B cell (primary cell): ENCODE measurements around the gene UTP15. TPM values are rescaled to one million over a fixed set of nuclear protein-coding genes. Genes with fewer than 3 reads are reported as not detected.

Experiments
- ATAC-seq: fragments of 200-7000 bp; cut with Tn5 transposase; one replicate; pipeline ENCODE4 v1.10.0; 2021; ENCODE audit warnings: low read depth, mild to moderate bottlenecking, moderate number of reproducible peaks, moderate library complexity
- CTCF ChIA-PET: fragments of 350-600 bp; sonication (Branson Sonifier 250); formaldehyde crosslinking; loops from one replicate; lab custom pipeline; 2021; ENCODE audit warnings: antibody characterized with exemption, inconsistent platforms; lab: Charles Lee
- POLR2A ChIA-PET: fragments of 350-600 bp; sonication (Branson Sonifier 250); formaldehyde crosslinking; loops from one replicate; lab custom pipeline; 2021; ENCODE audit warnings: antibody characterized with exemption; lab: Charles Lee
- DNase-seq: peaks from one replicate; pipeline ENCODE4 v3.0.0; 2013
- H2AFZ ChIP-seq: 2 replicates; pipeline ENCODE4 v1.6.1; 2012; ENCODE audit warnings: mild to moderate bottlenecking, low read depth, low read length; ENCODE audit not compliant: insufficient read depth, poor library complexity, severe bottlenecking
- H3K27ac ChIP-seq, 2 donors: 1 replicate in 1 of 2; 2 replicates in 1 of 2; pipeline ENCODE4 v1.5.1; 2012 to 2013; ENCODE audit warnings: low read length in 2 of 2, mild to moderate bottlenecking in 2 of 2, moderate library complexity in 1 of 2
- H3K27me3 ChIP-seq, 4 experiments: fragments of 200-600 bp in 1 of 4; sonication (generic) in 1 of 4; replicated peaks in 1 of 4; 1 replicate in 2 of 4; 2 replicates in 2 of 4; pipeline versions ENCODE4 v1.6.1 to v1.7.0; 2013 to 2016; ENCODE audit warnings: low read length in 3 of 4, mild to moderate bottlenecking in 2 of 4, mixed read lengths in 1 of 4, moderate library complexity in 1 of 4; ENCODE audit not compliant: insufficient read depth in 4 of 4, control insufficient read depth in 3 of 4; ENCODE audit errors: control extremely low read depth in 1 of 4
- H3K36me3 ChIP-seq, 2 experiments: replicated peaks in 1 of 2; 1 replicate in 1 of 2; 2 replicates in 1 of 2; pipeline versions ENCODE4 v1.6.1 to v1.7.1; 2013; ENCODE audit warnings: low read length in 1 of 2; ENCODE audit not compliant: insufficient read depth in 2 of 2, control insufficient read depth in 1 of 2; ENCODE audit errors: control extremely low read depth in 1 of 2, extremely low read depth in 1 of 2
- H3K4me1 ChIP-seq, 2 donors: fragments of 200-600 bp in 1 of 2; sonication (generic) in 1 of 2; 1 replicate in 1 of 2; 2 replicates in 1 of 2; pipeline versions ENCODE4 v1.5.1 to v1.6.1; 2013 to 2017; ENCODE audit warnings: low read length in 2 of 2; ENCODE audit not compliant: control insufficient read depth in 2 of 2, insufficient read depth in 2 of 2
- H3K4me2 ChIP-seq: replicated peaks from 2 replicates; pipeline ENCODE3; 2012; ENCODE audit warnings: mild to moderate bottlenecking, low read depth, low read length; ENCODE audit not compliant: poor library complexity, severe bottlenecking
- H3K4me3 ChIP-seq, 5 experiments: fragments of 200-600 bp in 1 of 5; sonication (generic) in 1 of 5; 1 replicate in 3 of 5; 2 replicates in 2 of 5; pipeline versions ENCODE4 v1.5.1 to v1.7.0; 2011 to 2016; ENCODE audit warnings: low read length in 4 of 5, mild to moderate bottlenecking in 4 of 5, low read depth in 2 of 5, control low read depth in 1 of 5, moderate library complexity in 1 of 5; ENCODE audit not compliant: insufficient read depth in 1 of 5; ENCODE audit errors: control extremely low read depth in 1 of 5, extremely low read depth in 1 of 5
- H3K79me2 ChIP-seq: fragments of 200-600 bp; sonication (generic); one replicate; pipeline ENCODE4 v1.6.0; 2016; ENCODE audit warnings: low read length; ENCODE audit not compliant: control insufficient read depth, insufficient read depth
- H3K9ac ChIP-seq: fragments of 200-600 bp; sonication (generic); 2 replicates; pipeline ENCODE4 v1.6.1; 2017; ENCODE audit warnings: mild to moderate bottlenecking, low read length, moderate library complexity
- H3K9me3 ChIP-seq, 3 donors: one replicate each; pipeline versions ENCODE4 v1.6.1 to v1.7.1; 2013; ENCODE audit warnings: low read length in 2 of 3; ENCODE audit not compliant: control insufficient read depth in 2 of 3, insufficient read depth in 1 of 3; ENCODE audit errors: control extremely low read depth in 1 of 3
- H4K20me1 ChIP-seq: 2 replicates; pipeline ENCODE4 v1.6.0; 2012; ENCODE audit warnings: mild to moderate bottlenecking, low read length; ENCODE audit not compliant: insufficient read depth, control insufficient read depth, poor library complexity, severe bottlenecking
- H3K27ac Mint-ChIP-seq: one replicate; pipeline ENCODE4 v1.8.0; 2021; ENCODE audit warnings: mixed read lengths
- H3K27me3 Mint-ChIP-seq: one replicate; pipeline ENCODE4 v1.8.0; 2021; ENCODE audit warnings: mixed read lengths
- H3K4me1 Mint-ChIP-seq: one replicate; pipeline ENCODE4 v1.8.0; 2021; ENCODE audit warnings: mixed read lengths
- H3K4me3 Mint-ChIP-seq: one replicate; pipeline ENCODE4 v1.8.0; 2021; ENCODE audit warnings: mixed read lengths
- H3K9me3 Mint-ChIP-seq: one replicate; pipeline ENCODE4 v1.8.0; 2022; ENCODE audit warnings: mixed read lengths; ENCODE audit not compliant: insufficient read depth
- EZH2 ChIP-seq: IDR thresholded peaks from 2 replicates; pipeline ENCODE4 v1.6.1; 2012; ENCODE audit warnings: borderline replicate concordance, low read depth, mild to moderate bottlenecking, moderate library complexity, low read length; ENCODE audit not compliant: insufficient read depth, poor library complexity, severe bottlenecking
- WGBS: methylation state at CpG from one replicate; pipeline ENCODE4 v1.1.5; 2013; ENCODE audit warnings: missing lambda C conversion rate; ENCODE audit not compliant: insufficient coverage; 5-methylcytosine and 5-hydroxymethylcytosine counted together
- intact Hi-C: fragments of 100-400 bp; cut with micrococcal nuclease; formaldehyde crosslinking; loops from one replicate; pipeline ENCODE4 v1.10.0; 2022
- polyA plus RNA-seq: library from polyadenylated mRNA; depleted of rRNA; stranded (reverse); fragments of >200 nt; gene quantifications from 2 replicates; pipeline ENCODE4 v1.2.3, GENCODE V29; 2012
- total RNA-seq, 2 donors: library from RNA; stranded (reverse); fragments of 120-200 nt in 1 of 2; gene quantifications; 1 replicate in 1 of 2; 2 replicates in 1 of 2; pipeline versions ENCODE4 v1.2.3 to v1.2.4, GENCODE V29; 2013 to 2022
- TF ChIP-seq, protein P1 (sequence below): fragments of 200-600 bp; IDR thresholded peaks from one replicate; pipeline ENCODE4 v1.8.0; 2022; ENCODE audit warnings: antibody characterized with exemption, mild to moderate bottlenecking

Gene UTP15
- total and polyA plus RNA-seq, 2 donors (not counting 1 experiment from before 2014, with no cell fraction given): 17.1 to 25.3 TPM

DNA sequence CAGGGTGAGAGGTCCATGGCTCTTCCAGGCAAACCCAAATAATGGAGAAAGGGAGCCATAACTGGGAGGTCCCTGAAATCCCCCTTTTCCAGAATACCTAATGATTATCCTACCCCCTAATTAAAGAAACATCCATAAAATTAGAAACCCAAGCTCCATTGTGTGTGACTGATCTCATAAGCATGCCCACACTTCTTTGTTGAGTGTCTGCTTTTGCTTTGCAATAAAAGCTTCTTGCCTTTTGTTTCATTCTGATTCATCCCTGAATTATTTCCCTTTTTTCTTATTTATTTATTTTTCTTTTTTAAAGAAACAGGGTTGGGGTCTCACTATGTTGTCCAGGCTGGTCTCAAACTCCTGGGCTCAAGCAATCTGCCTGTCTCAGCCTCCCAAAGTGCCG lies 34.2 kb upstream of the UTP15 start:
- CTCF ChIA-PET: interaction anchor here (1.0 to 1.6 kb wide), 2 partner anchors 11 to 13 kb away, joined by 3 to 9 read pairs; no protein-coding TSS in a partner anchor
- WGBS: 89% methylated on average over 1 of the region's 1 CpG
- intact Hi-C loops: loop anchor here (10.0 kb wide), 1 partner anchor 577 kb away; the partner anchor contains the start of gene FCHO2
- DNase-seq: no peak
- no peak overlapping the region for H3K4me3 Mint-ChIP-seq
- H3K9me3 ChIP-seq: no peaks in the 10 kb centered on the region
- H3K36me3 ChIP-seq: no peaks in the 10 kb centered on the region
- no peak overlapping the region for H3K27ac Mint-ChIP-seq
- H3K27me3 ChIP-seq: peaks cover 0 to 4% (median 2%) of the 10 kb centered on the region in 4 experiments
- H3K27me3 Mint-ChIP-seq: peaks cover 33% of the 10 kb centered on the region
- H3K79me2 ChIP-seq: no peaks in the 10 kb centered on the region
- H3K9ac ChIP-seq: no peak overlapping the region
- no peak for TF ChIP-seq EZH2
- TF ChIP-seq, protein P1, sequence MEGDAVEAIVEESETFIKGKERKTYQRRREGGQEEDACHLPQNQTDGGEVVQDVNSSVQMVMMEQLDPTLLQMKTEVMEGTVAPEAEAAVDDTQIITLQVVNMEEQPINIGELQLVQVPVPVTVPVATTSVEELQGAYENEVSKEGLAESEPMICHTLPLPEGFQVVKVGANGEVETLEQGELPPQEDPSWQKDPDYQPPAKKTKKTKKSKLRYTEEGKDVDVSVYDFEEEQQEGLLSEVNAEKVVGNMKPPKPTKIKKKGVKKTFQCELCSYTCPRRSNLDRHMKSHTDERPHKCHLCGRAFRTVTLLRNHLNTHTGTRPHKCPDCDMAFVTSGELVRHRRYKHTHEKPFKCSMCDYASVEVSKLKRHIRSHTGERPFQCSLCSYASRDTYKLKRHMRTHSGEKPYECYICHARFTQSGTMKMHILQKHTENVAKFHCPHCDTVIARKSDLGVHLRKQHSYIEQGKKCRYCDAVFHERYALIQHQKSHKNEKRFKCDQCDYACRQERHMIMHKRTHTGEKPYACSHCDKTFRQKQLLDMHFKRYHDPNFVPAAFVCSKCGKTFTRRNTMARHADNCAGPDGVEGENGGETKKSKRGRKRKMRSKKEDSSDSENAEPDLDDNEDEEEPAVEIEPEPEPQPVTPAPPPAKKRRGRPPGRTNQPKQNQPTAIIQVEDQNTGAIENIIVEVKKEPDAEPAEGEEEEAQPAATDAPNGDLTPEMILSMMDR: no peak
- no peaks in the 10 kb centered on the region for H3K4me1 ChIP-seq
- H4K20me1 ChIP-seq: no peaks in the 10 kb centered on the region
- H3K4me3 ChIP-seq: no peak overlapping the region
- H3K4me1 Mint-ChIP-seq: no peaks in the 10 kb centered on the region
- ATAC-seq: no peak
- H3K27ac ChIP-seq: no peak overlapping the region
- POLR2A ChIA-PET: no interaction called here
- H2AFZ ChIP-seq: no peak overlapping the region
- no peaks in the 10 kb centered on the region for H3K9me3 Mint-ChIP-seq
- no peak overlapping the region for H3K4me2 ChIP-seq

GRCh38 chr5:73532195-73532594 lies 33.3 kb upstream of the UTP15 start:
- CTCF ChIA-PET: no interaction called here
- H3K36me3 ChIP-seq: no peaks in the 10 kb centered on the region
- ATAC-seq: no peak

More at GRCh38 chr5:73532195-73532594, 33.3 kb upstream of the UTP15 start:
- Histone ChIP-seq H4K20me1 (no peaks in the 10 kb centered on the region), H2AFZ (no peak overlapping the region), H3K4me1 (no peaks in the 10 kb centered on the region), H3K9me3 (no peaks in the 10 kb centered on the region), H3K27me3 (peaks cover 0 to 4% (median 2%) of the 10 kb centered on the region in 4 experiments), H3K27ac (no peak overlapping the region), H3K4me3 (no peak overlapping the region), H3K9ac (no peak overlapping the region), H3K79me2 (no peaks in the 10 kb centered on the region), H3K4me2 (no peak overlapping the region)
- TF ChIP-seq, protein P1: no peak
- no peak for TF ChIP-seq EZH2
- peaks cover 30% of the 10 kb centered on the region for H3K27me3 Mint-ChIP-seq
- H3K4me1 Mint-ChIP-seq: no peaks in the 10 kb centered on the region
- DNase-seq: no peak
- WGBS: 81% methylated on average over 3 of the region's 5 CpGs
- POLR2A ChIA-PET: no interaction called here
- H3K9me3 Mint-ChIP-seq: no peaks in the 10 kb centered on the region
- H3K27ac Mint-ChIP-seq: no peak overlapping the region
- intact Hi-C loops: loop anchor here (10.0 kb wide), 1 partner anchor 577 kb away; the partner anchor contains the start of gene FCHO2
- H3K4me3 Mint-ChIP-seq: no peak overlapping the region
